ENCODE results near the gene RALGPS2. TPM values are rescaled to one million over a fixed set of nuclear protein-coding genes. Genes with fewer than 3 reads are reported as not detected.

The RALGPS2 gene
- polyA plus RNA-seq, 1 of the 3 experiments (the other 2 are of a cell fraction), result 5.1 TPM

DNA sequence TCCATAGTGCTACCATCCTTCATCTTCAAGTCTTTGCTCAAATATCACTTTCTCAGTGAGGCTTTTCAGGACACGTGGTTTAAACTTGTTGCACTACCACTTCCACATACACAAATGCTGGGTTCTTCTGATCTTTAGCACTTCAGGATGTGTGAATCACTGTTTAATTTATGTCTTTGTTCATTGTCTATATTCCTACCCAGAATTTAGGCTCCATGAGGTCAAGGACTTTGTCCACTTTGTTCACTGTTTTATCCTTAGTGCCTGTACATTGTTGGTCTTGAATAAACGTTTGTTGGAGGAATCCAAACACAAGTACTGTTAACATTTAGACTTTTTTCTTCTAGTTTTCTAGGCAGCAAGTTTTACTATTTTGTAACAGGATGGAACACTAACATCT lies 42.6 kb upstream of the RALGPS2 start:
- Histone ChIP-seq H3F3A (replicated peaks; ENCODE audit: insufficient read depth) (peaks cover 3% of the 10 kb centered on the region), H4K20me1 (ENCODE audit: insufficient read depth) (no peaks in the 10 kb centered on the region), H3K4me1 (ENCODE audit: control insufficient read depth in 1 of 2, insufficient read depth in 2 of 2, low read depth in 1 of 2, low read length in 1 of 2) (peaks cover 0 to 27% of the 10 kb centered on the region in 2 experiments; a peak in 1 of 4 replicates), H3K4me3 (ENCODE audit: low read depth in 2 of 2, low read length in 1 of 2) (no peak overlapping the region), H3K9ac (no peak overlapping the region), H3K79me2 (ENCODE audit: insufficient read depth) (no peaks in the 10 kb centered on the region), H3K27me3 (ENCODE audit: insufficient read depth) (no peaks in the 10 kb centered on the region), H3K4me2 (no peak overlapping the region), H3K36me3 (replicated peaks in 1 of 2; ENCODE audit: control insufficient read depth in 1 of 2, insufficient read depth in 2 of 2, low read length in 1 of 2) (no peaks in the 10 kb centered on the region), H3K27ac (ENCODE audit: low read depth in 2 of 2, low read length in 1 of 2) (no peak overlapping the region), H3K9me3 (no peaks in the 10 kb centered on the region), H2AFZ (ENCODE audit: low read depth) (no peak overlapping the region; the same call in 1 of the 2 replicates), H3K9me2 (no peaks in the 10 kb centered on the region; the same call in 1 of the 2 replicates)
- ChIA-PET POLR2A (no interaction called here), CTCF (no interaction called here)
- WGBS (ENCODE audit: low lambda C conversion rate), result 55% methylated on average over 2 of the region's 2 CpGs
- DNase-seq, result no peak
- no peak for TF ChIP-seq EZH2phosphoT487 (IDR thresholded peaks at IDR 0.05; ENCODE audit: borderline replicate concordance, low read depth)
- no peak for TF ChIP-seq FOXM1 (IDR thresholded peaks at IDR 0.05; ENCODE audit: low read depth)
- TF ChIP-seq CTCF (IDR thresholded peaks at IDR 0.05), result no peak
- no peak for TF ChIP-seq GABPA (IDR thresholded peaks at IDR 0.05; ENCODE audit: low read depth)
- TF ChIP-seq REST (IDR thresholded peaks at IDR 0.05; ENCODE audit: low read depth, low read length), result no peak
- TF ChIP-seq NRF1 (IDR thresholded peaks at IDR 0.05; ENCODE audit: low read depth, low read length), result no peak
- TF ChIP-seq SMC3 (IDR thresholded peaks at IDR 0.05; ENCODE audit: low read depth, low read length), result no peak
- no peak for TF ChIP-seq SIN3A (IDR thresholded peaks at IDR 0.05; ENCODE audit: borderline replicate concordance, low read depth, low read length)
- TF ChIP-seq YY1 (IDR thresholded peaks at IDR 0.05; ENCODE audit: low read depth), result no peak
- no peak for TF ChIP-seq FOSL2 (IDR thresholded peaks at IDR 0.05; ENCODE audit: borderline replicate concordance, low read depth)
- TF ChIP-seq, protein P1, sequence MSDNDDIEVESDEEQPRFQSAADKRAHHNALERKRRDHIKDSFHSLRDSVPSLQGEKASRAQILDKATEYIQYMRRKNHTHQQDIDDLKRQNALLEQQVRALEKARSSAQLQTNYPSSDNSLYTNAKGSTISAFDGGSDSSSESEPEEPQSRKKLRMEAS (IDR thresholded peaks at IDR 0.05; ENCODE audit: low read depth), result no peak
- TF ChIP-seq USF1 (IDR thresholded peaks at IDR 0.05; ENCODE audit: borderline replicate concordance, low read depth), result no peak
- TF ChIP-seq CHD2 (IDR thresholded peaks at IDR 0.05; ENCODE audit: low read length, partially characterized antibody), result no peak
- TF ChIP-seq ZBTB33 (IDR thresholded peaks at IDR 0.05; ENCODE audit: borderline replicate concordance, low read depth), result no peak
- TF ChIP-seq FOXJ3 (CRISPR knock-in tag; IDR thresholded peaks at IDR 0.05), result no peak
- TF ChIP-seq GATA2 (CRISPR knock-in tag; IDR thresholded peaks at IDR 0.05), result no peak
- no peak for TF ChIP-seq RXRA (IDR thresholded peaks at IDR 0.05; ENCODE audit: borderline replicate concordance, low read depth)
- TF ChIP-seq RCOR1 (IDR thresholded peaks at IDR 0.05; ENCODE audit: low read length), result no peak
